GM19468 (cell line): ENCODE measurements around the gene CCNO.

Source experiments
- ATAC-seq: cut with Tn5 transposase; IDR thresholded peaks from one replicate; pipeline ENCODE4 v1.9.1; 2021; ENCODE audit warnings: mild to moderate bottlenecking, moderate library complexity, moderate number of reproducible peaks; ENCODE audit not compliant: unreplicated experiment; ENCODE audit errors: extremely low read depth

The CCNO gene, protein sequence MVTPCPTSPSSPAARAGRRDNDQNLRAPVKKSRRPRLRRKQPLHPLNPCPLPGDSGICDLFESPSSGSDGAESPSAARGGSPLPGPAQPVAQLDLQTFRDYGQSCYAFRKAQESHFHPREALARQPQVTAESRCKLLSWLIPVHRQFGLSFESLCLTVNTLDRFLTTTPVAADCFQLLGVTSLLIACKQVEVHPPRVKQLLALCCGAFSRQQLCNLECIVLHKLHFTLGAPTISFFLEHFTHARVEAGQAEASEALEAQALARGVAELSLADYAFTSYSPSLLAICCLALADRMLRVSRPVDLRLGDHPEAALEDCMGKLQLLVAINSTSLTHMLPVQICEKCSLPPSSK

DNA sequence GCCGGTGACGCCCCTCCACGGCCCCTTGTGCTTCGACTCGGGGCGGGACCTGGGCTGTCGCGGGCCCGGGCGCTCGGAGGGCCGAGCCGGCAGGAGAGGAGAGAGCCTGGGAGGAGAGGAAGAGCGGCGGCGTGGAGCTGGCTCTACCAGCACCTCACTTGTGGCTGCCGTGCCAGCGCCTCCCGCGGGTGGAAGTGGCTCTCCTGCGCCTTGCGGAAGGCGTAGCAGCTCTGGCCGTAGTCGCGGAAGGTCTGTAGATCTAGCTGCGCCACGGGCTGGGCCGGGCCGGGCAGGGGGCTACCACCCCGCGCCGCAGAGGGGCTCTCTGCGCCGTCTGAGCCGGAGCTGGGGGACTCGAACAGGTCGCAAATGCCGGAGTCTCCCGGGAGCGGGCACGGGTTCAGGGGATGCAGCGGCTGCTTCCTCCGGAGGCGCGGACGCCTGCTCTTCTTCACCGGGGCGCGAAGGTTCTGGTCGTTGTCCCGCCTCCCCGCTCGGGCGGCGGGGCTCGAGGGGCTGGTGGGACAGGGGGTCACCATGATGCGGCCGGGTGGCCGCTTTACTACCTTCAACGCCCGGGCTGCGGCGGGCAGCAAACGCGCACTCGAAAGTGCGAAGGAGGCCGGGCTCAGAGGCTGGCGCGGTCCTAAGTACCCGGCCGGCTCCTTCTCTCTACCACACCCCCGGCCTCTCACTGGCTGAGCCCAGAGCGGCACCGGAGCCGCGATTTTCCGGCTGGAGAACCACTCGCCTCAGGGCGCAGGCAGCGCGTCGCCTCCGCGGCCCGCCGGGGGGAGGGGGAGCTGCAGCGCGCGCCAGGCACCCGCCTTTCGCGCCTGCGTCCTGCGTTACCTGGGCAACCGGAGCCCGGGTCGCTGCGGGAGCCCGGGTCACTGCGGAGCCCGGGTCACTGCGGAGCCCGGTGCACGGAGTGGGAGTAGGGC, at the start of gene CCNO:
CCNO (minus strand) TSS at position 624 of the 944 bp plus-strand sequence; CDS start at position 539, 85 bp downstream.
- no peak for ATAC-seq

DNA sequence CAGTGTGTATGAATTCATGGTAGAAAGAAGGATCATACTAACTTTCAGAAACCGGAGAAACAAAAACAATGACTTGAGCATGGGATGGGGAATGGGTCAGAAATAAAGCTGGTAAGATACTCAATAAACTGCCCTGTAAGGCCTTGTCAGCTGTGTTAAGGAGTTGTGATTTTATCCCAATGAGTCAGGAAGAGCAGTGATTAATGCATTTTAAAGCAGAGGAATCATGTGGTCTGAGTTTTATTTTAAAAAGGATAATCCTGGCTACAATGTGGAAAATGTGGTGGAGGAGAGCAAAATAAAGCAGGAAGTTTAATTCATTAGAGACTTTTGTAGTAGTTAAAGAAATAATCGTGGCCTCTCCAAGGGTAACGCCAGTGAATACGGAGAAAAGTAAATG, 45.4 kb upstream of the CCNO start:
- ATAC-seq: no peak

DNA sequence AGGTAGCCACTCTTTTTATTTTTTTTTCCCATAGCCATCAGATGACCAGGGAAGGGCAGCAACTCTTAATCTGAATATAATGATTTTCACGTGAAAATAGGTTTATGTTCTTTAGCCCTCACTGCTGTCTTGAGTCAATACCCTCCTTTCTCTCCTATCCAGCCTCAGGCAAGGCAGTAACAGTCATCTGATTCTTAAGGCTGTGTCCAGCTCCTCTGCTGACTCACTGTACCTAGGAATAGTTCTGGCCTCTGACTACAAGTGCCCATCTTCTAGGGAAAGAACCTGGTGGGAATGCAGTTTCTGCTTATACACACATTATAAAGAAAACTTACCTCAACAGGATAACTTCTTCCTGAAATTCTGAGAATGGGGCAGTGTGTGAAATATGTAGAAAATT, 43.4 kb upstream of the CCNO start:
- ATAC-seq: no peak

DNA sequence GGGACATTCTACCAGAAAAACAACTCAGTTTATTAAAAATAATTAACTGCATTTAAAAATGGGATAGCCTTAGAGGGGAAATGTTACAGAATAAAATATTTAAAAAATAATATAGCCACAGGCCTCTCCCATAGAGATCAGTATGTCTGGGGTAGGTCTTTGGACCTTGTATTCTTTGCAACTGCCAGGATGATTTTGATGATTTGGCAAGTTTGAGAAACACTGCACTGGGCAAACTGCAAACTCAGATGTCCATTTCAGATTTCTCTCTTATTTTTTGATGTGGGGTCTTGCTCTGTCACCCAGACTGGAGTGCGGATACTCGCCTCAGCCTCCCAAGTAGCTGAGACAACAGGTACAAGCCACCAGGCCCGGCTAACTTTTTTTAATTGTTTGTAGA, 24.9 kb upstream of the CCNO start:
- no peak for ATAC-seq

DNA sequence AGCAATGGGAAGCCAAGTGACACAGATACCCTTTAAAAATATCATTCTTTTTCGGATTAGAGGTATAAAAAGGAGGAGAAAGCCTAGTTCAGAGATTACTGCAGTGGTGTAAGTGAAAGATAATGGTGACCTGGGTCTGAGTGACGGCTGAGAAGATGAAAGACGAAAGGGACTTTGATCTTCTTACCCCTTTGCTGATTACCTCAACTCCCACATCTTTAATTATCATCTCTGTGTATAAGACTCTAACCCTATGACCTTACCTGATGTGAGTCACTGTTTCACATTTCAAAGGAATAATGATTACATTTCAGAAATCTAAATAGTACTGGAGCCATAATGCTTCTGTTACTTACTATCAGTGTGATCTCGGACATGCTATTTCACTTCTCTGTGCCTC, 21.4 kb upstream of the CCNO start:
- no peak for ATAC-seq

DNA sequence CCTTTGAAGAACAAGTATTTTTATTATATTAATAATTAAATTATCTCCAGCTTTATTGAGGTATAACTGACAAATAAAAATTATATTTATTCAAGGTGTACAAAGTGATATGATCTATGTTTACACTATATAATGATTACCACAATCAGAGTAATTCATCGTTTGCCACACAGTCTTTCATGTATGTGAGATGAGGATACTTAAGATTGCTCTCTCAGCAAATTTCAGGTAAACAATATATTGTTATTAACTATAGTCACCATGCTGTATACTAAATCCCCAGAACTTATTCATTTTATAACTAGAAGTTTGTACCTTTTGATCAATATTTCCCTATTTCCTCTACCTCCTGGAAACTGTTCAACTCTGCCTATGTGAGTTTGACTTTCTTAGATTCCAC, 16.7 kb upstream of the CCNO start:
- no peak for ATAC-seq

DNA sequence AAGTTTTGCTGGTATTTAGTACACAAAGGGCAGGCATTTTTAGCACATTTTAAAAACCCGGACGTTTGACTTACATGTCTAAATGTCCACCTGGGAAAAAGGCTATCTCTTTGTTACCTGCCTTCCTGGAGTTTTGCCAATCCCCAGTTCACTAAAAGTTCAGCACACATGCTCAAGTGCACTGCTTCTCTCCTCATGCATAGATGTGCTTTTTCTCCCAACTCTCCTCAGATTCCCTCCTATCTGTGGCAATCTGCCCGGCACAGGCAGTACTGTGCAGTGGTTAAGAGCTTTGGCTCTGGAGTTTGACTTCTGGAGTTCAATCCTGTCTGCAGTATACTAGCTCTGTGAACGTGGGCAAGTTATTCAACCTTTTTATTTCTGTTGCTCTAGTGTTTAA, 8.3 kb upstream of the CCNO start:
- ATAC-seq: no peak

DNA sequence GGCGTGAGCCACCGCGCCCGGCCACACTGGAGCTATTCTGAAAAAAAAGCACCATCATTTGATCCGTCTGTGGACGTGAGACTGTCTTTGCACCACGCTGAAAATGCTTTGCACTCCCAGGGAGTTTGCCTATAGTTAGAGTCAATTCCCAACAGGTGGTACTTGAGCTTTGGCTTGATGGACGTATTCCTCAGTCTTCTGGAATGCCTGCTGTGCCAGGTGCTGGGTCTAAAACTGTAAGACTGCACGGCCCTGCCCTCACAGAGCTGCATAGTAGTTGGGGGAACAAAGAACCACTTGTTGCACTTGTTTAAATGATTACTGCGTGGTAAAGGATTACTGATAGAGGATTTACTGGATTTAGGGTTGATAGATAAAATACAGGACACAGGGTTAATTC, 3.4 kb upstream of the CCNO start:
- no peak for ATAC-seq

DNA sequence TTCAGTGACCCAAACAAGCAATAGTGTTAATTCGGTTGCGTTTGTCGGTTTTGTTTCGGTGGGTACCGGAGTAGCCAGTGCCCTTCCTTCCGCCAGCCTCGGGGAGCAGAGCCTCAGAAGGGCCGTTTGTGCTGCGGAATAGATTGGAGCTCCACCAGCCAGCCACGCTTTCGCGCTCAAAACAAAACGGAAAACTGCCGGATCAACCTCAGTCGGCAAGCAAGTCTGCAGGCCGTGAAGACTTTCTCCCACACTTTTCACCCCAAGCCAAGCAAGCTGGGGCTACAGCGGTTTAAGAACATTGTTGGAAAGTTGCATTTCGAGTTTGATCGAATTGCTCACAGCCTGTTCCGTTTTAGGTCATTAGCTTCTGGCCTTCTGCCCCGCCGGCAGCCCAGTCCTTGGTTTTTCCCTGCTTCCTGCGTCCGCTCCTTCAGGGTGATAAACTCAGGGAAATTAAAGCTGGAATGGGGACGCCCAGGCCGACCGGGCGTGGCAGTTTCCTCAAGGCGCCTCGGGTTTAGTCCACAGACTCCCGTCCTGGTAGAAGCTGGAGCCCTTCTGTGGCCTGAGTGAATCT, 803 bp upstream of the CCNO start:
- ATAC-seq: no peak

DNA sequence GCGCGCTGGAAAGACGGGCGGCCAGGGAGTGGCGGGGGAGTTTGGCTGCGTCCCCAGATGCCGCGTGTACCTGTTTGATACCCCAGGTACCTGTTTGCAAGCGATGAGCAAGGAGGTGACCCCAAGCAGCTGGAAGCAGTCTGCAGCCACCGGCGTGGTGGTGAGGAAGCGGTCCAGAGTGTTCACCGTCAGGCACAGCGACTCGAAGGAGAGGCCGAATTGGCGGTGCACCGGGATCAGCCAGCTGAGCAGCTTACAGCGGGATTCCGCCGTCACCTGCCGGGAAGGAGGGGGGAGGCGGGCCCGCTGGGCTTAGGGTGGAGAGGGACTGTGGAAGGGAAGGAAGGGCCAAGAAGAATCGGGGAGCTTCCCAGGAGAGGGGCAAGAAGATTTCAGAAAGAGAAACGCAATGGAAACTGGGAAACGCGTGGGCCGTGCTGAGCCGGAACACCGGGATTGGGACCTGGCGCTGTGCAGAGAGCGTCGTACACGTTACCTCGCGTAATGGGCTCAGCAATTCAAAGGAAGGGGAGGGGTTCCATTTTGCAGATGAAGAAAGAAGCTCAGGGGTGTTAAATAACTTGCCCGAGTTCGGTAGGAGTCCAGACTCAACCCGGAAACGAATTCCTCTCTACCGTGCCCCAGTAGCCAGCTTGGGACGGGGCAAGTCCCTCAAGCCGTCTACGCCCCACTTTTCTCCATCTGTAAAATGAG, 980 bp downstream of the CCNO start:
- no peak for ATAC-seq

DNA sequence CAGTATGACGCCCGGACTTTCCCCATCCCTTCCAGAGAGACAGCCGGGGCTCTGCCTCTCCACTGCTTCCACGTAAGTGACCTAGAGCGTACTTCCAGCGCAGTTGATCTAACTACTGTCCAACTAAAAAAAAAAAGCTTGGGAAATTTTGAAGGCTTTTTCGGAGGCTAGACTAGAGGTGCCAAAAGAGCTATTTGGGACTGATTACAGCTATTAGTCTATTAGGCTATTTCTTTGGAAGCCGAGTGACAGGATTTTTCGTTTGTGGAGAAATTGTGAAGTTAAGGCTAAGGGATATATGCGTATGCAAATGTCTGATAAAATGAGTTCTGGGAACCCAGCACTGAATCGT, 1.5 kb downstream of the CCNO start:
- no peak for ATAC-seq

DNA sequence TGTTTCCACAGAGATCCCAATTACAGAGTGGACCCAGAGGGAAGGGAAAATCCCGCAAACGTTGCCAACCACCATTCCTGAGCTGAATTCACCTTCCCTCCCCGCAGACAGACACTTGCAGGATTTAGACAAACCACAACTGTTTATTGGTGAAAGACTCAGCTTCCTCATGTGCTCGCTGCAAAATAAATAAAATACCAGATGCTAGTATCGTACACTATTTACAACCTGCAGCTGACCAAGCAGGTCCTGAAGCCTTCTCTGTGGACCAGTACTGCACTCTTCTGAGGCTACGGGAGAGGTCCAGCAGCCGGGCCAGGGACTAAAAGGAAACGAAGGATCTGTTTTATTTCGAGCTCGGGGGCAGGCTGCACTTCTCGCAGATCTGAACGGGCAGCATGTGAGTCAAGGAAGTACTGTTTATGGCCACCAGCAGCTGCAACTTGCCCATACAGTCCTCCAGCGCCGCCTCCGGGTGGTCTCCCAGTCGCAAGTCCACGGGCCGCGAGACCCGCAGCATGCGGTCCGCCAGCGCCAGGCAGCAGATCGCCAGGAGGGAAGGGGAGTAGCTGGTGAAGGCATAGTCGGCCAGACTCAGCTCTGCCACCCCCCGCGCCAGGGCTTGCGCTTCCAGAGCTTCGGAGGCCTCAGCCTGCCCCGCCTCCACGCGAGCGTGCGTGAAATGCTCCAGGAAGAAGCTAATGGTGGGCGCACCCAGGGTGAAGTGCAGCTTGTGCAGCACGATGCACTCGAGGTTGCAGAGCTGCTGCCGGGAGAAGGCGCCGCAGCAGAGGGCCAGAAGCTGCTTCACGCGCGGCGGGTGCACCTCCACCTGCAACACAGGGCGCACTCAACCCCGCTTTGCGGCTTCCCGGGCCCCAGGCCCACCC, 2.1 kb downstream of the CCNO start:
- no peak for ATAC-seq

DNA sequence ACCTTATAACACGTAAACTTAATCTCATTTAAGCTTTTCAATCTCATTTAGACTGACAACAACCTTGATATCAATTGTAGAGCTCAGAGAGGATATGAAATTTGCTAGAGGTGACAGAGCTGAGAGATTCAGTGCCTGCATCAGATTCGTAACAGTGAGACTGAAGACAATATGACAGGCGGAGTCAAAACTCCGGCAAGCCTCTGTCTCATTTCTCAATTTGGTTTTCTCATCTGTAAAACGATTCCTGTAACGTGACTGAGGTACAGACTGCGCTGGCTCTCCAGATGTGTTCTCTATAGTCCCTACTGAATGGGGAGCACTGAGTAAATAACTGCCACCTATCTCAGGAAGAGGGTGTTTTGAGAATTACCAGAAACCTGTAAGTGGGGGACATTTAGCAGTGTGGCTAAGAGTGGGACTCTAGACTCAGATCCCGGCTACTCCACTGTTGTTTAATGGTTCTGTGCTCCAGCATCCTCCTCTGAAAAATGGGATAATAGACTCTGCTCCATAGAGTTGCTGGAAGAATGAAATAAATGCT, 3.2 kb downstream of the CCNO start:
- ATAC-seq: no peak

DNA sequence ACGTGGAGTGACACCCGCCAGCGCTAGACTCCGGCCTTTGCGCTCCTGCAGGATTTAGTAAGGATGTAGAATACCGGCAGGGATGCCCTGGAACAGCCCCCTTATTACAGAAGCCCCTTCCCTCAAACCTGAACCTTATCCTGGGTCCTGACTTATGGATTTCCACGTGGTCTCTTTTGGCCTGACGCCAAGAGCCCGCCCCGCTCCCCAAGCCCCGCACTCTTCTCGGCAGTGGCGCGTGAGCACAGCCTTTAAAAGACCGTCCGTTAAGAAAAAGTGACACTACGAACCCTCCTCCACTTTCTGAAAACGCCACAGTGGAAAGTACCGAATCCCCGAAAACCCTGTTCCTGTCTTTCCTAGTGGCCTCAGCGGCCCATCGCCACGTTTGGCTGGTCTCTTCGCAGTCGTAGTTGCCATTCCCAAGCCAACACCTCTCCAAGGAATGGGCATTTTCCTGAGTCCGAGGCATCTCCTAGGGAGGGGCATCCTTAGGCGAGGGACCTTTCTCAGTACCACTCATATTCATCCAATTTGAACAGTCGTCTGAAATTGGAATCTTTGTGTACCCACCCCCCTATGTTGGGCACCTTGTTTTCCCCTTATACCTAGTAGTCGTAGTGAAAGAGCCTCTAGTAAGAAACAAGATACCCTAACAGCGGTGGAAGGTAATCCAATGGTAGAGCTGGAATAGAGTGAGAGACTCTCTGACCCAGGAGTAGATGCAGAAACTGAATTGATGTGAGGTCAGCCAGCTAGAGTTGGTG, 5.6 kb downstream of the CCNO start:
- ATAC-seq: no peak

DNA sequence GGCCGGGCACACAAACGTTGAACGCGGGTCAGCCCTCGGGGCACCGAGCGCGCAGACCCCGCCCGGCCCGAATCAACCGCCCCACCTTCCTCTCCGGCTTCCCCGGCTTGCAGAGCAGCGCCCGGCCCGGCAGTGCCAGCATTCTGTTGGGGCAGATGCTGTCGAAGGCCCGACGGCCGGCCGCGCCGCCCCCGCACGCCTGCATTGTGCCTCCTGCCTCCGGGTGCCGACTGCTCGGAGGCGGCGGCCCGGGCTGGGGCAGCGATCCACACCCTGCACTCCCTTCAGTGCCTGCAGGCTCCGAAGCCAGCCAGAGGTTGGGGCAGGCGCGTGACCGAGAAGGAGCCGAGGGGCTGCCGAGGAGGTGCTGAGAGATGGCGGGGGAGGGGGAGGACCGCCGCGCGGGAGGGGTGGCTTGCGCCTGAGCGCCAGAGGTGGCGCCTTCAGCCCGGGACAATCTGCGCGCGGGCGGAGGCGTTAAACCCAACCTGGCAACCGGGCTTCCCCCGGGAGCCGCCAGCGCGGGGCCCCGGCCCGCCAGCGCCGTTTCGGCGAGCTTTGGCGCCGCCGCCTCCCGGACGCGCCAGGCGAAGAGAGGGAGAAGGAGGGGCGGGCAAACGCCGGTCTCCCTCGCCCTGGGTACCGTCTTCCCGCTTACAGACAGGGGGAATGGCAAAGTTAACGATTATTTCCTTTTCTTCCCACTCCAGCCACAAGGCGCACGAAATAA, 6.3 kb downstream of the CCNO start, which contains the start of gene MCIDAS:
MCIDAS (minus strand) TSS at position 382 of the 730 bp plus-strand sequence; CDS start at position 205, 177 bp downstream.
- no peak for ATAC-seq

DNA sequence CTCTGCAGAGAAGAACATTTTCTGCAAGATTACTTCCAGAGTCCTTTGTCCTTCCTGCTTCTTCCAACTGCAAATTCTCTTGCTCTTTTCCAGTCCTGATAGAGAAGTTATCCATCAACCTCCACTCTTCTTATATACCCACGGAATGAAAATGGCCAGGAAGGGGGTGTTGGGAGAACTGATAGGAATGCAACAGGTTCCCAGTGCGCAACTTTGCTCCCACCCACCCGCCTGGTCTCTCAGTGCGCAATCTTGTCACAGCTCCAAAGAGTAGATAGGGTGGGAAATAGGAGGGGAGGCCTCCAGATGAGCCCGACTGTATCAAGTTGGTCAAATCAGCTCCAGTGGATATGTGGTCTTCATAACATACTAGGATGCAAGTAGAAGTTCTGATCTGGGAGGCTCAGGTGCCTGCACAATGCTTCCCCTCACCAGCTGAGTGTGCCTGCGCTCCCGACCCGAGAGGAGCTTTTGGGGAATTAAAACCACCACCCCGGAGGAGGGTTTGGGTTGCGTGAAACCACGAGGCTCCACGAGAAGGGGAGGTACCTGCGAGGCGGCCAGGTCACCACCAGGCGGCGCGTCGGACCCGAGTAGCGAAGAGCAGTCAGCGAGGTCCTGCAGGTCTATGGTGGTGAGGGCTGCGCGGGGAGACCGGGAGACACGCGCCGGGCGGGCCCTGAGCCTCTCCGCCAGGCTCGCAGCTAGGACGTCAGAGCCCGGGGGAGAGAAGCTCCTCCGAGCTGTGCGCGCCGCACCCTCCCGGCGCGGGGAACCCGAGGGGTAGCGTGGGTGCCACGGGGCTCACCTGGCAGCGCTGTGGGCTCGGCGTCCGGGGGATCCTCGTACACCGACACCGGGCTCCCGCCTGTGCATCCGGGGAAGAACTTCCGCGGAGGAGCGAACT, 7.1 kb downstream of the CCNO start:
- no peak for ATAC-seq

DNA sequence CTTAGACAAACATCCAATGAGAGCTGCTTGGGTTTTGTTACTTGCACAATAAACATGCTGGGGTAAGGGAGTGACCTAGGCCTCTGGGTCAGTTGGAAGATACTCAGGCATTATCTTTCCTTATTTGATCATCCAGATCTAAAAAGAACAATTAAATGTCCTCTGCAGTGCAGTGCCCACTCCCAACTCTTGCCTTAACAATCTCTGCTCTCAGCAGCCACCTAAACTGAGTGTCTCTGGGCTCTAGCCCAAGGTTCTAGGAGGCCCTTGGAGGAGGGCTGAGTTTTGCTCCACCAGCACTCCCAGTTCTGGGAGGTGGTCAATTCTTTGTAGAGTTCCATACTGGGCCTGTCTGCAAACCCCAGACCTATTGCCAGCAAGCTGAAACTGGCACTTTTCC, 8.1 kb downstream of the CCNO start:
- no peak for ATAC-seq
